HG02884 (cell line): ENCODE data around the gene SPOP.

Experiments used
- ATAC-seq: cut with Tn5 transposase; IDR thresholded peaks from one replicate; pipeline ENCODE4 v1.9.1; 2021; ENCODE audit warnings: mild to moderate bottlenecking, moderate library complexity; ENCODE audit not compliant: unreplicated experiment

Gene SPOP

DNA sequence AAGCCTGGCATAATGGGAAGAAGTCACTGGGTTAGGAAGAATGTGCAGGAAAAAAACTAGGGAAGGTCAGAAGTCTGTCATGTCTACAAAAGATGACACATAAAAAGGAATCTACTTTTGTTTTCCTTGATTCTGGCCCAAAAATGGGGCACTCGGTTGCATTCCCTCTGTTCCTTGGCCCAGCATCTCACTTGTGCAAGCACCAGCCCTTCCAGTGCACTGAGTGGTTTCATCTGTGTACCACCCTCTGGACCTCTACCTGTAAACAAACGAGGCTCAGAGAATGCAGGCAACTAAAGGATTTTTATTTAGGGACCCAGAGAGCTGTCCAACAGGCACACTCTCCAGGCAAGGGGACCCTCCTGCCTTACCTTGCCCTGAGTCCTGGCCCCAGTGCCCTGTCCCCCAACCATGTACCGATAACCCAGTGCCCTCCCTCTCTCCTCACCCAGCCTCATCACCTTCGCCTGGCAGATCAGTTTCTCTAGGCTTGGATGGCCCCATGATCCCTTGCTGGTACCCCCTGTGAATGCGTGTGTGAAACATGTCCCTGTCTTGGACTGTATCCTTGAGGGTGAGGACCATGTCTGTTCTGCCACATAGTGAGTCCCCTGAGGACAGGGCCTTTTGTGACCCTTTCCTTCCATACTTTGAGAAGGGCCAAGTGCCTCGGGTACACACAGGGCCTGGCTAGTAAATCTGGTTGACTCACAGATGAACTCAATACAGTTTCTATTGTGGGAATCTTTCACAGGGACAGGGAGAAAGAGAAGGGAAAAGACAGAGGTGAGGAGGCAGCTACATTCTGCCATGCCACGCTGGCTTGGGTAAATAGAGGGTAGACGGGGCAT, 88.9 kb downstream of the SPOP start:
- ATAC-seq = no peak

DNA sequence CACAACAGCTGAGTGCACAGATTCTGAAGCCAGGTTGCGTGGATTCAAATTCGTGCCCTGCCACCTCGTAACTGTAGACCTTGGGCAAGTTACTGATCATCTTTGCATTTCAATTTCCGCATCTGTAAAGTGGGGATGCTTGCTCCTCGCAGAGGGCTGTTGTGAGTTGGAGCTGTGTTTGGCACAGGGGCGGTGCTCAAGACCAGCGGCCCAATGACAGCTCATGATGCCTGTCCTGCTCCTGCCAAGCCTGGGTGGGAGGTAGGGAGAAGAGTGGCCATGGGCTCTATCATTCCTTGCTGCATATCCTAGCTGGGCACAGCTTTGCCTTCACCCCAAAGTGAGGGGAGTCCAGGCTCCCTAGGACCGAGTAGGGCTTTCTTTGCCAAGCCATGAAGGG, 89.6 kb downstream of the SPOP start:
- ATAC-seq = no peak

DNA sequence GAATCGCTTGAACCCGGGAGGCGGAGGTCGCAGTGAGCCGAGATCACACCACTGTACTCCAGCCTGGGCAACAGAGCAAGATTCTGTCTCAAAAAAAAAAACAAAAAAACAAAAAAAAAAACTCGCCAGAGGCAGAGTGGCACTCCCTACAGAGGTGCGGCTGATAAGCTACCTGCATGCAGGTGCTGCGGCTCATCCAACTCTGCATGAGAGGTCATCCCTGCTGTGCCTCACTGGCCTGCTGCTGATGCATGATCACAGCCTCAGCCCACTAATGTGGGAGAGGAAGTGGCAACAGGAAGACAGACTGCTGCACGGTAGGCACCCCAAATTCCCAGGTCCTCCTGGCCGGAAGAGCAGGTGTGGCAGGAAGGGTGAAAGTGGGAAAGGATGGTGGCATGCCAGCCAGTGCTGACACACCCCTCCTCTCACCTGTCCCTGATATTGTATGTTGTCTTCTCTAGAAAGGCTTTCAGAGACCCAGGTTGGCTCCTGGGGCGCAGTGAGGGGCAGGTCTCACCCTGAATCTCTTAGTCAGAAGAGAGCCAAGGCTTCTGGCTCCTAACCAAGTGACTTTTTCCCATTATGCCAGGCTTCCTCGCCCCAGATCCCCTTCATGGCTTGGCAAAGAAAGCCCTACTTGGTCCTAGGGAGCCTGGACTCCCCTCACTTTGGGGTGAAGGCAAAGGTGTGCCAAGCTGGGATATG, 90.4 kb downstream of the SPOP start:
- no peak for ATAC-seq

- ATAC-seq = no peak
These were observed 92.4 kb downstream of the SPOP start for GRCh38 chr17:49585422-49586027.

DNA sequence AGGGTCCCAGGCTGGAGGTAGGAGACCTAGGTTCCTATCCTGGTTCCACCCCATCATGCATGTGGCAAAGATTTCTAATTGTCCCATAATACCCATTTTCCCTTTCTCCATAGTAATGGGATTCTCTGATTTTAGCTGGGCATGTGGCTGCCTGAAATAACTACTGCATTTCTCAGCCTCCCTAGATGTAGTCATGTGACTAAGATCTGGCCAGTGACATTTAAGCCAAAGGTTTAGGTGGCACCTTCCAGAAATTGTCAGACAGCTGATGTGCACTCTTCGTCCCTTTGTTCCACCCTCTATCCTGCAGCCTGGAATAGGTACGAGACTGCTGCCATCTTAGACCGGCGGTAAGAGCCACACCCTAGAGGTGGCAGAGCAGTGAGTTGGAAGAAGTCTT, 94.0 kb downstream of the SPOP start:
- no peak for ATAC-seq

DNA sequence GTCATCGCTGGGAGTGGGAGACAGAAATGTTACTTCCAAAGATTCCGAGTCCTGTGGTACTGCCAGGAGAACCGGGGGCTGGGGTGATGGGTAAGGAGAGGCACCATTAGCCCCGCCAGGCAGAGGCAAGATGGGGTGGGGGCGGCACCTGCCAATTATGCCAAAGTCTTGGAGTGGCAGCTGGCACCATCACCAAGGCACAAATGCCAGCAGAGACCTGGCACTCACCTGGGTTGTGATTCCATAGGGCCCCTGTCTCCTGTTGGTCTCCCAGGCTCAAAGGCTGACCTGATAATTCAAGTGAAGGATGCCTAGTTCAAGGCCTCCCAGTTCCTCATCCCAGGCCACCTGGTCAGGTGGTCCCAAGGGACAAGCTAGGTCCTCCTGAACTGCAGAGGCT, 94.7 kb downstream of the SPOP start:
- no peak for ATAC-seq

GRCh38 chr17:49582789-49583188, 95.1 kb downstream of the SPOP start:
- no peak for ATAC-seq

DNA sequence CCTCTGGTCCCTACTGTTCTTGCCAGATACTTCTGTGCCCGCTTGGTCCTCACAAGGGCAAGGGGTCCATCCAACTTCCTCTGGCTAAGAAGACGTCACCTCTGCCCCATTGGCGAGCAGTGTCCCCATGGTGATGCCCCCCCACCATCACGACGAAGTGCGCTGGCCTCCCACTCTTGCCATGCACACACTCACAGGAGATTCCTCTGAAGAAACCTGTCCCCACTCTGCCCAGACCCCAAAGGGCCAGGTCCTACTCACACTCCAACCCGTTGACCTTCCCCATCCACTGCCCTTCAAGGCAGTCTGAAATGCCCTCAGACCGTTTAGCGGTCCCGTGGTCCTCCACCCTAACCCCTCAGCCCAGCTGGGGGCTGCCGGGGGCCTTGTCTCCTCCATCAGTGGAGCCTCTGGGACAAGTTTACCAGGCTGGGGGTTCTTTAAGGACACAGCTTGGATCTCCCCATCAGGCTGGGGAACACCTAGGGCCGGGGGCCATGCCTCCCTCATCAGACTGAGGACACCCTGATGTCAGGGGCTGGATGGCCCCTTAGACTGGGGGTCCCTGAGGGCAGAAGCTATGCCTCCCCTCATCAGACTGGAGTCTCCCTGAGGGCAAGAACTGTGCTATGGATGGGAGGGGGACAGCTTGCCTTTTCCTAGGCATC, 95.7 kb downstream of the SPOP start:
- ATAC-seq = no peak

DNA sequence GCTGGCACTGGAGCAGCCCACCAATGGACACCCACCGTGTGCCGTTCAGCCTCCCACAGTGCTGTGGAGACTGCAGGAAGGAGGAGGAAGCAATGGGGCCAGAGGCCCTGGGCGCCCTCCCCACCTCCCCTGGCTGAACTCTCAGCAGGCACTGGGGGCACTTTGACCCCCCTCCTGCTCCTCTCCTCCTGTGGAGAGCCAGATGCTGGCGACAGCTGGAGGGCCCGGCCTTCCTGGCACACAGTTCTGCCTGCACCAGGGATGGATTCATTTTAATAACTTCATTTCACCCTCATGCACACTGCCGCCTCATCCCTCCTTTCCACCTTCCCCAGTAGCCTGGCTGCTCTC, 96.3 kb downstream of the SPOP start:
- ATAC-seq = no peak

- no peak for ATAC-seq
These were observed 96.8 kb downstream of the SPOP start for GRCh38 chr17:49580981-49581647.

GRCh38 chr17:49580055-49580721, 97.7 kb downstream of the SPOP start:
- no peak for ATAC-seq

GRCh38 chr17:49579522-49579921, 98.4 kb downstream of the SPOP start:
- ATAC-seq = no peak

DNA sequence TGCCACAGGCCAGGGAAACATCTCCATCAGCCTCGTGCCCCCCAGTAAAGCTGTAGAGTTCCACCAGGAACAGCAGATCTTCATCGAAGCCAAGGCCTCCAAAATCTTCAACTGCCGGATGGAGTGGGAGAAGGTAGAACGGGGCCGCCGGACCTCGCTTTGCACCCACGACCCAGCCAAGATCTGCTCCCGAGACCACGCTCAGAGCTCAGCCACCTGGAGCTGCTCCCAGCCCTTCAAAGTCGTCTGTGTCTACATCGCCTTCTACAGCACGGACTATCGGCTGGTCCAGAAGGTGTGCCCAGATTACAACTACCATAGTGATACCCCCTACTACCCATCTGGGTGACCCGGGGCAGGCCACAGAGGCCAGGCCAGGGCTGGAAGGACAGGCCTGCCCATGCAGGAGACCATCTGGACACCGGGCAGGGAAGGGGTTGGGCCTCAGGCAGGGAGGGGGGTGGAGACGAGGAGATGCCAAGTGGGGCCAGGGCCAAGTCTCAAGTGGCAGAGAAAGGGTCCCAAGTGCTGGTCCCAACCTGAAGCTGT, 98.9 kb downstream of the SPOP start:
- no peak for ATAC-seq

- no peak for ATAC-seq
These were observed 99.5 kb downstream of the SPOP start for GRCh38 chr17:49578414-49578813.

DNA sequence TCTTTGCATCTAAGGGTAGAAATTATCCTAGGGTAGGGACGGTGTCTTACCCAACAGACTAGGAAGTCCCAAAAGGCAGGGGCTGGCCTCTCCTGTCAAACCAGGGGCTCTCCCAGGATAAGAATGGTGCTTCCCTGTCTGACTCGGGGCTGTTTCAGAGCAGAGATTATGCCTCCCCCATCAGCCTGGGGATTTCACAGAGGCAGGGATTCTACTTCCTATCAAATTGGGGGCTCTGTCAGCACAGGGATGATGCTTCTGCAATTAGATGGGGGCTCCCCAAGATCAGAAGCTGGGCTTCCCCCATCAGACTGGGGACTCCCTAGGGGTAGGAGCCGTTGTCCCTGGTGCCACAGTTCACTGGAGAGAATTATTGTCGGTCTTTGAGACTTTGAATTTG, 99.9 kb downstream of the SPOP start:
- ATAC-seq = no peak

DNA sequence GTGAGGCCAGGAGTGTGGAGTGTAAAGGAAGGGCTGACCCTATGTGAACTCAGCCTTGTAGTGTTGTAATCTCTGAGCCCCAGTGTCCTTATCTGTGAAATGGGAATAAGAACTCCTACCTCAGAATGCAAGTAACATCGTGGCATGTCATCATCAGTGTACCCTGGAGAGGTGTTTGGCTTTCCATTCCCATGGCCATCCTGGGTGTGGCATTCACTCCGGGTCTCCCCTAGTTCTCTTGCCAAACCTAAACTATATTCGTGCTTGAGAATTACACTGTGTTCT, 100.3 kb downstream of the SPOP start:
- ATAC-seq = no peak

DNA sequence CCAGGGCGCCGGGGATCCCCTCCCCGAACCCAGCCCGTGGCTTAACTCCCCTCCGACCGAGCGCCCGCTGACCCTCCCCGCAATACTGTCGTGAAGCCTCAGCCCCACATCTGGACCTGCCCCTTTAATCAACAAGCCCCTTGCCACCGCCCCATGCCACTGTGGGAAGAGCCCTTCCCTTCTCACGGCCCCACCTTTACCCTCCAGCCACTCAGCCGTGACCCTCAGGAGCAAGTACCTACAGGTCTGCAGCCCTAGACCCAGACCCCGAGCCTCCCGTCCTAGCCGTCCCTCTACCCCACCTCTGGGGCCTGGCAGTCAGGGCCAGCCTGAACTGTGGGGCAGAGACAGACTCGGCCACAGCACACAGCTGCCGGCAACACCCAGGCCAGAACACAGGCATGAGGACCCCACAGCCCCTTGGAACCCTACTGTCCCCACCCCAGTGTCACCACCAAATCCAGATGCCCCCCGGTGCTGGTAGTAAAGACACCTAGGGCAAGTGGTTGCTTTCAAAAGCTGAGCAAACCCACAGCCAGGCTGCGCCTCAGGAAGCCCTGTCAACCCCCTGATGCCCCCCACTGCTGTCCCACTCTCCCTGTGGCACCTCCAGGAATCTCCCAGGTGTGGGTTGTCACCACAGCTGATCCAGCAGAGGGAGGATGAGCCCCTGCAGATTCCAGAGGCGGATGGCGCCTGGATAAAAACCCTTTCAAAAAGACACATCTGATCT, 100.8 kb downstream of the SPOP start:
- no peak for ATAC-seq

- no peak for ATAC-seq
These were observed 101.6 kb downstream of the SPOP start for GRCh38 chr17:49576088-49576916.

- ATAC-seq = no peak
These were observed 102.2 kb downstream of the SPOP start, which contains the start of gene NXPH3 for GRCh38 chr17:49575679-49576087. Gene NXPH3 (plus strand): TSS chr17:49575871. CDS start chr17:49576220, 349 bp downstream.
